ENCODE measurements around the gene TUSC2.
A peak's percentile ranks its signal among the peaks of the same experiment; 100 is the strongest.

Gene TUSC2

GRCh38 chr3:50334339-50335075 is 6.5 kb upstream of the TUSC2 start:
- no peak for DNase-seq (ENCODE audit: low spot score)

- DNase-seq (ENCODE audit: low spot score), result no peak
These were observed 5.8 kb upstream of the TUSC2 start for GRCh38 chr3:50333744-50334328.

- no peak for DNase-seq (ENCODE audit: low spot score)
These were observed 3.4 kb upstream of the TUSC2 start for GRCh38 chr3:50331364-50331907.

- DNase-seq (ENCODE audit: low spot score), result no peak
These were observed 2.3 kb upstream of the TUSC2 start for GRCh38 chr3:50330330-50330729.

GRCh38 chr3:50327129-50327528 is 894 bp downstream of the TUSC2 start:
- DNase-seq (ENCODE audit: low spot score), result no peak

- DNase-seq (ENCODE audit: low spot score), result no peak
These were observed 1.9 kb downstream of the TUSC2 start for GRCh38 chr3:50326182-50326541.

- DNase-seq (ENCODE audit: low spot score), result no peak
These were observed 2.4 kb downstream of the TUSC2 start for GRCh38 chr3:50325497-50326181.

GRCh38 chr3:50325113-50325480 is 2.9 kb downstream of the TUSC2 start:
- DNase-seq (ENCODE audit: low spot score), result no peak

- peak; percentile 73 for DNase-seq (ENCODE audit: low spot score)
These were observed 3.5 kb downstream of the TUSC2 start for GRCh38 chr3:50324351-50325112.

- no peak for DNase-seq (ENCODE audit: low spot score)
These were observed 4.3 kb downstream of the TUSC2 start for GRCh38 chr3:50323614-50324199.

GRCh38 chr3:50323092-50323600 is 4.9 kb downstream of the TUSC2 start:
- DNase-seq (ENCODE audit: low spot score), result no peak

- DNase-seq (ENCODE audit: low spot score), result no peak
These were observed 5.5 kb downstream of the TUSC2 start, which contains the start of gene HYAL2 for GRCh38 chr3:50322386-50323091. HYAL2 (minus strand) TSS chr3:50322745; CDS start chr3:50320489, 2,256 bp downstream.

GRCh38 chr3:50322115-50322385 is 6.0 kb downstream of the TUSC2 start:
- DNase-seq (ENCODE audit: low spot score), result no peak

- DNase-seq (ENCODE audit: low spot score), result peak; percentile 91
These were observed 6.5 kb downstream of the TUSC2 start for GRCh38 chr3:50321336-50322114.

- peak; percentile 68 for DNase-seq (ENCODE audit: low spot score)
These were observed 7.1 kb downstream of the TUSC2 start for GRCh38 chr3:50320853-50321335.

GRCh38 chr3:50319894-50320625 is 8.0 kb downstream of the TUSC2 start:
- DNase-seq (ENCODE audit: low spot score), result no peak

- no peak for DNase-seq (ENCODE audit: low spot score)
These were observed 8.7 kb downstream of the TUSC2 start for GRCh38 chr3:50319181-50319893.

GRCh38 chr3:50318615-50319014 is 9.4 kb downstream of the TUSC2 start:
- no peak for DNase-seq (ENCODE audit: low spot score)

- no peak for DNase-seq (ENCODE audit: low spot score)
These were observed 9.9 kb downstream of the TUSC2 start for GRCh38 chr3:50318163-50318562.

All from RKO (cell line).